AG08396 (cell line): Measurements from ENCODE around the gene OSBPL3.

ENCODE experiments used
- DNase-seq: peaks from one replicate; pipeline ENCODE4 v3.0.0; 2012; ENCODE audit warnings: low spot score, mixed read lengths

The OSBPL3 gene

GRCh38 chr7:24827589-24827988 is 152.4 kb downstream of the OSBPL3 start:
- DNase-seq: peak; percentile 31

DNA sequence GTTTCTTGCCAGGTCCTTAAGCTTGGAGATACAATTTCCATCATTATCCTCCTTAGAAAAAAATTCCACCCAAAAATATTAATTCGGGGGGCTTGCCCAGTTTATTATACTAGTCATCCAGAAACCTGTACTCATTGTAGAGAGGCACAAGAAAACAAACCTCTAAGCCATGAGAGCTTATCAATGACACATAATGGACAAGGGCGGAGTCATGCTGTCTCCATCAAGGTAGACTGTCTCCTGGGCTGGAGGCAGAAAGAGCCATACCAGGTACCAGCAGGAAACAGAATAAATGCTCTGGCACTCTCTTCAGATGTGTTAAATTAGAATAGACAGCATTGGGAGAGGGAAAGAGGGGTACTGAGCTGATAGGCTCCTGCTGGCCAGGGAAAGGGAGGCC is 153.0 kb downstream of the OSBPL3 start:
- no peak for DNase-seq

DNA sequence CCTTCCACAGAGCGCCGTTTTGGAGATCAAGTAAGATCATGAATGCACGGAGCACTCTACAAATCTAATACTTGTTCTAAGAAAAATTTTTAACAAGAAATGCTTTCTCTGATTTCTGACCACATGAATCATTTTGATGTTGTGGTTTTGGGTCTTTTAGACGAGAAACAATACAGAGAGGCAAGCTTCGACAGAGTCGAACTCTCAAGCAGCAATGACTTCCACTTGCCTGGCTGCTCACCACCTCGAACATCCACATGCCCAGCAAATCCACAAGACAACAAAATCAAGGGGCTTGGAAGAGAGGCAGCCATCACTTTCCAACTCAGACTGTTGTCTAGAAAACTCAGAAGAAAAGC is 153.3 kb downstream of the OSBPL3 start:
- DNase-seq: no peak

GRCh38 chr7:24825931-24826661 is 153.9 kb downstream of the OSBPL3 start:
- peak; percentile 49 for DNase-seq

DNA sequence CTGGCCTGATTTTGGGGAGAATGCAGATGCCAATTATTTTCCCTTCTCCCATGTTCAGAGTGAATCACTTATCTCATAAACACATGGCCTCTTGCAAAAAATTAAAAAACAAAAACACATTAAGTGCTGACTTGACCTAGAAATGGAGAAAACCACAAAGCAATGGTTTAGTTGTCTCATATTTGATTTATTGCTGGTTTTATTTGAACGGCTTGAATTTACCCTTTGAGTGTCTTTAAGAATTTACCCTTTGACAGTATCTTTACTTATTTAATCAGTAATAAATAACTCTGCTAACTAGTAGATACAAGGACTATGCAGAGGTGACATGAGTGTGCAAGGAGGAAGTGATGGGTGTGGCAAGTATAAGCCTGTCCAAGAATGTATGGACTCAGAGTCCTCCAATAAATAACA is 154.6 kb downstream of the OSBPL3 start:
- no peak for DNase-seq

DNA sequence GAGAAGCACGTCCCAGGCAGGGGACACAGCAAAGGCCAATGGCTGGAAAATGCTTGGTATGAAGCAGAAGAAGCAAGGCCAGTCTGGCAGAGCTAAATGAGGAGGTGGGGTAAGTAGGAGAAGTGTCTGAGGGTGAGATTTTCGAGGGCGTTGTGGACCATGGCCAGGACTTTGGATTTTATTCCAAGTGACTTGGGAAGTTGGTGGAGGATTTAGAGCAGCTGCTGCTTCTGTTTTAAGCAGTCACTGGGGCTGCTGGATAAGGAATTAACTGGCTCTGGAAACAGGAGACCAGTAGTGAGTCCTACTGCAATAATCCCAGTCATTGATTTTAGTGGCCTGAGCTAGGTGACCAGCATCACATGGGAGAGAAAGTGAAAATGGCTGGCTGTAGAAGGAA is 155.1 kb downstream of the OSBPL3 start:
- DNase-seq: no peak

- no peak for DNase-seq
Observed at GRCh38 chr7:24824400-24824799, 155.6 kb downstream of the OSBPL3 start.

DNA sequence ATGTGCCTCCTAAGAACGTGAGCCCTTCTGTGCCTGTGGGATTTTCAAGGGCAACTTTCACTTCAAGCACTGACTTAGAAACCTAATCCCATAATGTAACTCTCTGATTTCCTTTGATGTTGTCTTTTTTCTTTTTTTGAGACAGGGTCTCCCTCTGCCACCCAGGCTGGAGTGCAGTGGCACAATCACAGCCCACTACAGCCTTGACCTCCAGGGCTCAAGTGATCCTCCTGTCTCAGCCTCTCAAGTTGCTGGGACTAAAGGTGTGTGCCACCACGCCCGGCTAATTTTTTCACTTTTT is 158.3 kb downstream of the OSBPL3 start:
- DNase-seq: no peak

- DNase-seq: peak; percentile 77
Observed at GRCh38 chr7:24821045-24821753, 158.8 kb downstream of the OSBPL3 start.

GRCh38 chr7:24820730-24821044 is 159.3 kb downstream of the OSBPL3 start:
- DNase-seq: peak; percentile 54

GRCh38 chr7:24819916-24820689 is 159.9 kb downstream of the OSBPL3 start:
- peak; percentile 75 for DNase-seq

DNA sequence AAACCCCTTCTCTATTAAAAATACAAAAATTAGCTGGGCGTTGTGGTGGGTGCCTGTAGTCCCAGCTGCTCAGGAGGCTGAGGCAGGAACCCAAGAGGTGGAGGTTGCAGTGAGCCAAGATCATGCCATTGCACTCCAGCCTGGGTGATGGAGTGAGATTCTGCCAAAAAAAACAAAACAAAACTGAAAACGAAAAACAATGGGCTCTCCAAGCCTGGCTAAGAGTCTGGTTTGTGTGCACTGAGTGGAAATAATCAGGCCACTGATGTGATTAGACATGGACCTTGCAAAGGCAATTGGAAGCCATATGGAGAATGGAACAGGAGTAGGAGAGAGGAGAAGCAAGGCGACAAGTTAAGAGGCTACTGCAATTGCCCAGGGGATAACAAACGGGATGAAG is 162.6 kb downstream of the OSBPL3 start:
- DNase-seq: no peak

- DNase-seq: no peak
Observed at GRCh38 chr7:24816868-24817267, 163.1 kb downstream of the OSBPL3 start.

DNA sequence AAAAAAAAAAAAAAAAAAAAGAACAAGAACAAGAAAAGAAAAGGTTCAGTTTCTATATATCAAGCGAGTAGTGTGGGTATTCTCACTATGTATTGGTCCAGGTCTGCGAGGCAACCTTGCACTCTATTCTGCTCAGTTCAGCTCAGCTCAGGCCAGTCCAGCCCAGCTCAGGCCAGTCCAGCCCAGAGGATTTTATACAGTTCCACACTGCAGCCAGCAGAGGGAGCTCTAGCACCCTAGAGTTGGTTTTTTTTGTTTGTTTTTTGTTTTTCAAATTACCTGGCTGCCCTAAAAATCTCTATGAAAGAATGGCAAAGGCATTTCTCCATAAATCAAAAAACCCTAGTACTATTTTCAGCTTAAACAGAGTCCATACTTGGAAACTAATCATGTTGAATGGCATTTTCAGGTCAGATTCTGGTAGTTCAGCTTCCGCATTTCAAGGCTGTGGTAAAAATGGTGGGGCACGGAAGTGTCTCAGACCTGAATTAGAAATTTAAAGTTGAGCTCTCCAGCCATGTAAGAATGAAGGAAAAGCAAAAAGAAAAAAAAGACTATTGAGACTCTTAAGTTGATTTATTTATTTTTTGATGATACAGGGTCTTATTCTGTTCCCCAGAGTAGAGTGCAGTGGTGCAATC is 167.6 kb downstream of the OSBPL3 start:
- DNase-seq: peak; percentile 68

- no peak for DNase-seq
Observed at GRCh38 chr7:24808518-24808917, 171.5 kb downstream of the OSBPL3 start.

DNA sequence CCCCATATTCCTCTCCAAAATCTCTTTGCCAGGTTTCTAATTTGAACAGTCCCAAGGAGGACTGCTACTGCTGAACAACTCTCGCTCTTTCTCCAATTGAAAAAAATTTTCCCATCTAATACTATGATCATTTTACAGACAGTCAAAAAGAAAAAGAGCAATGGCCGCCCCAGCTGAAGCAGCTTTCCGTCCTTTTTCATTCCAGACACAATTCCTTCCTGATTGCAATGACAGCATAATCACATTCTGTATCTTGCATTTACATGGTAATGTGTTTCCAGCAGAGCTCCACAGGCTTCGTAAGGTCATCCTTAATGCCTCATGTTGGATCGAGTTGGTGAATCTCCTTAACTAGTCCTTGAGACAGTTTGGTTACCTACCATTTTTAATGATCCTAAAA is 177.7 kb downstream of the OSBPL3 start:
- no peak for DNase-seq

DNA sequence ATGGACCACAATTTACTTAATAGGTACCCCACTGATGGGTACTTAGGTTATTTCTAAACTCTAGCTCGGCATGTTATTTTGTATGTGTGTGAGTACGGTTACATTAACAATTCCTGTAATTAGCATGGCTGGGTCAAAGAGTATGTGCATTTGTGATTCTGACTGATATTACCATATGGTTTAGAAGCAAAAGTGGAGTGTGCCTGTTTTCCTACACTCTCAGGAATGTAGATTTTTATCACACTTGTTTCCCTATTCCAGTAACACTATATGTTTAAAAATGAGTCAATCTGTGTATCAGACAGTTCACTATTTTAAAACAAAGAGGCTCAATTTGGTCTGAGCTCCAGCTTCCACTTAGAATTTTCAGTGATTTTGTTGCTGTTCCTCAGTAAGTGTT is 178.1 kb downstream of the OSBPL3 start:
- no peak for DNase-seq

DNA sequence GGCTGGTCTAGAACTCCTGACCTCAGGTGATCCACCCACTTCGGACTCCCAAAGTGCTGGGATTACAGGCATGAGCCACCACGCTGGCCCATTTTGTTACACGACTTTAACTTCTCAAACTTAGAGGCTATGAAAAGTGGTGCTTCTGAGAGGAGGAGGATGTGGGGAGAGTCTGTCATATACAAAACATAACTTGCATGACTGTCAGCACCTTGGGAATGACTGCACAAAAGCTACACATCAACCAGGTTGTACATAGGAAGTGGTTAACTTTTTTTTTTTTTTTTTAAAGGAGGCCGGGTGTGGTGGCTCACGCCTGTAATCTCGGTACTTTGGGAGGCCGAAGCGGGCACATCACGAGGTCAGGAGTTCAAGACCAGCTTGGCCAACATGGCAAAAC is 179.3 kb downstream of the OSBPL3 start:
- no peak for DNase-seq

GRCh38 chr7:24800073-24800472 is 179.9 kb downstream of the OSBPL3 start:
- DNase-seq: no peak

DNA sequence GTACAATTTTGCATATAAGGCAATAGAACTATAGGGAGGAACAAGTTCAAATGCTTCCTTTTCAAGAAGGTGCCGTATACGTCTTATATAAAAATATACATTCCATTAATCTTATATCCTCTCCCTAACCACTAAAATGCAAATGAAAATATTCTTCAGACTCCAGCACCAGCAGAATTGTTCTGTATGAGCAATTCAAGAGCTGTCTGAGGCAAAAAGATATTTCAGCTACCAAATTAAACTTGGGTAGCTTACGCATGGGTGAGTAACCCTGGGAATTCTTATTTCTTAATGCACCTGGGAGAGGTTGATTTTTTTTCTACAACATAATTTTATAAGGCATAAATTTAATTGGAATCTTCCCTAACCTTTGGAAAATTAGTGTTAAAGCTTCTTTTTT is 180.5 kb downstream of the OSBPL3 start:
- DNase-seq: no peak

GRCh38 chr7:24798261-24798660 is 181.7 kb downstream of the OSBPL3 start:
- no peak for DNase-seq

DNA sequence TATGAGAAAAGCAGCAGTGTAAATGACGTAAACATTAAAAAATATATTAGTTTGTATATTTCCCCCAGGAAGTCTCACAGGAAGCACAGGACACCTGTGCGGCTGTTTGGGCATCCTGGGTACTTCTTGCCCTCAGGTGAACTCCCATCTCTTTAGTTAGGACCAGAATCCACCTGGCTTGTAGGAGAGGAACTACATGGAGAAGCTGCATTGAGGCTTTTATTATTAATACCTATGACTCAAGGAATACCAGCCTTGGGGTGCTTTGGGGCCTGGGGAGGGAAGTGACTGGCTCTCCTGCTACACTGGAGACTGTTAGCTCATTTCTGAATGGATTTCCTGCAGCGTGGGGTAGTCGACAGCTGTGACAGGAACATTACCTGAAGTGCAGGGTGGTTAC is 182.7 kb downstream of the OSBPL3 start:
- no peak for DNase-seq

GRCh38 chr7:24795407-24795767 is 184.6 kb downstream of the OSBPL3 start:
- DNase-seq: no peak
